HS-27A (cell line): ENCODE measurements around the gene ZNF296.

Experiments
- DNase-seq: peaks from one replicate; pipeline ENCODE4 v3.0.0-alpha.2; 2012; ENCODE audit warnings: low read depth, missing footprints

ZNF296 gene

GRCh38 chr19:45082170-45082569 is 5.9 kb upstream of the ZNF296 start:
- no peak for DNase-seq

- DNase-seq = no peak
Observed at GRCh38 chr19:45079911-45080370, 3.7 kb upstream of the ZNF296 start.

GRCh38 chr19:45079063-45079910 is 3.0 kb upstream of the ZNF296 start, which contains the start of gene GEMIN7:
Gene GEMIN7, plus strand, starts transcription at chr19:45079260. Its CDS starts 10,855 bp downstream, at chr19:45090115.
- DNase-seq = no peak

GRCh38 chr19:45078390-45079062 is 2.2 kb upstream of the ZNF296 start:
- DNase-seq = no peak

GRCh38 chr19:45076851-45077730 is 813 bp upstream of the ZNF296 start:
- DNase-seq = no peak

- no peak for DNase-seq
Observed at GRCh38 chr19:45075301-45076028, 813 bp downstream of the ZNF296 start.

GRCh38 chr19:45074744-45075300 is 1.5 kb downstream of the ZNF296 start:
- DNase-seq = no peak

GRCh38 chr19:45071969-45072790 is 4.1 kb downstream of the ZNF296 start:
- no peak for DNase-seq

- DNase-seq = no peak
Observed at GRCh38 chr19:45071545-45071938, 4.7 kb downstream of the ZNF296 start.

GRCh38 chr19:45070861-45071544 is 5.3 kb downstream of the ZNF296 start:
- no peak for DNase-seq

- DNase-seq = no peak
Observed at GRCh38 chr19:45070214-45070613, 6.1 kb downstream of the ZNF296 start.

GRCh38 chr19:45069056-45069455 is 7.2 kb downstream of the ZNF296 start:
- DNase-seq = no peak

- no peak for DNase-seq
Observed at GRCh38 chr19:45068041-45068440, 8.2 kb downstream of the ZNF296 start.

- DNase-seq = no peak
Observed at GRCh38 chr19:45066921-45067661, 9.2 kb downstream of the ZNF296 start.

GRCh38 chr19:45063851-45064801 is 12.2 kb downstream of the ZNF296 start:
- DNase-seq = no peak

- DNase-seq = no peak
Observed at GRCh38 chr19:45061965-45062364, 14.3 kb downstream of the ZNF296 start.

- peak; percentile 62 for DNase-seq
Observed at GRCh38 chr19:45059258-45059965, 16.9 kb downstream of the ZNF296 start.
